Gastrocnemius medialis (tissue), 4 donors: ENCODE results near the gene VPS26B. TPM values are rescaled to one million over a fixed set of nuclear protein-coding genes. Genes with fewer than 3 reads are reported as not detected.

Source experiments
- ATAC-seq, 2 donors: fragments of 150-250 bp; one replicate each; pipeline ENCODE4 v1.9.1; 2016
- DNase-seq, 2 donors: peaks; one replicate each; pipeline ENCODE4 v3.0.0-alpha.2; 2019
- H3K27ac ChIP-seq, 4 donors: fragments of 200-600 bp; sonication (generic); 1 replicate in 1 of 4; 2 replicates in 3 of 4; pipeline ENCODE4 v1.5.1; 2016 to 2018; ENCODE audit warnings: mild to moderate bottlenecking in 2 of 4, moderate library complexity in 1 of 4
- H3K27me3 ChIP-seq, 3 donors: fragments of 200-600 bp; sonication (generic) in 2 of 3; 1 replicate in 1 of 3; 2 replicates in 2 of 3; pipeline versions ENCODE4 v1.5.1 to v1.6.0; 2016 to 2019; ENCODE audit warnings: mild to moderate bottlenecking in 1 of 3, moderate library complexity in 1 of 3
- H3K36me3 ChIP-seq, 2 donors: fragments of 200-600 bp; sonication (generic) in 1 of 2; one replicate each; pipeline ENCODE4 v1.5.1; 2017 to 2018
- H3K4me1 ChIP-seq, 2 donors: fragments of 200-600 bp; sonication (generic) in 1 of 2; one replicate each; pipeline ENCODE4 v1.5.1; 2016 to 2017; ENCODE audit warnings: mild to moderate bottlenecking in 2 of 2
- H3K4me3 ChIP-seq, 4 donors: fragments of 200-600 bp; sonication (generic) in 3 of 4; 1 replicate in 1 of 4; 2 replicates in 3 of 4; pipeline ENCODE4 v1.5.1; 2016 to 2019; ENCODE audit warnings: mild to moderate bottlenecking in 2 of 4
- H3K9me3 ChIP-seq, 3 donors: fragments of 200-600 bp; sonication (generic) in 2 of 3; 1 replicate in 1 of 3; 2 replicates in 2 of 3; pipeline ENCODE4 v1.5.1; 2016 to 2019
- POLR2A ChIP-seq, 2 donors: fragments of 450-650 bp; IDR thresholded peaks; one replicate each; pipeline ENCODE4 v1.6.1; 2017; ENCODE audit warnings: antibody characterized with exemption in 2 of 2, mild to moderate bottlenecking in 2 of 2, moderate library complexity in 2 of 2
- in situ Hi-C, 4 donors: fragments of 200-750 bp; cut with MboI; loops; one replicate each; pipeline versions ENCODE4 v1.15.0 to v1.8.0; 2017; ENCODE audit warnings: low sequenced_read_pairs in 4 of 4
- intact Hi-C: fragments of 100-400 bp; cut with DNase I; formaldehyde crosslinking; loops from one replicate; pipeline ENCODE4 v1.15.1; 2023; ENCODE audit warnings: low total_unique reads
- total RNA-seq, 4 donors: library from RNA; depleted of rRNA; stranded (reverse); fragments of >200 nt; gene quantifications; one replicate each; pipeline versions ENCODE4 v1.1.0 to v1.2.3, GENCODE V29; 2016
- TF ChIP-seq, protein P1 (sequence below), 5 experiments: fragments of 450-650 bp in 3 of 5; fragments of 200-600 bp in 2 of 5; sonication (generic) in 2 of 5; IDR thresholded peaks in 4 of 5; conservative IDR thresholded peaks in 1 of 5; 1 replicate in 4 of 5; 2 replicates in 1 of 5; pipeline ENCODE4 v1.5.1; 2016 to 2019; ENCODE audit warnings: antibody characterized with exemption in 5 of 5, mild to moderate bottlenecking in 3 of 5, moderate library complexity in 3 of 5

Gene VPS26B
- total RNA-seq, 4 donors from 2014 or later: 15.4 to 32.9 (median 22.2) TPM

DNA sequence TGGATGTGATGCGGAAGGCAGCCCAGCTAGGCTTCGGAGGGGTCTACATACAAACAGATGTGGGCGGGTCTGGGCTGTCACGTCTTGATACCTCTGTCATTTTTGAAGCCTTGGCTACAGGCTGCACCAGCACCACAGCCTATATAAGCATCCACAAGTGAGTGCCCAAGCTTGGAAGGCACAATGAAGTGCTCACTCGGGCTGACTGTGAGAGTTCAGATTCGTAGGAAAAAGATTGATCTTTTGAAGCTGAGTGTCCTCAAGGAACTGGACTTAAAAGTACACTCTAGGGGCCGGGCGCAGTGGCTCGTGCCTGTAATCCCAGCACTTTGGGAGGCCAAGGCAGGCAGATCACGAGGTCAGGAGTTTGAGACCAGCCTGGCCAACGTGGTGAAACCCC lies 32.6 kb downstream of the VPS26B start:
- no peaks in the 10 kb centered on the region for H3K27me3 ChIP-seq
- in situ Hi-C loops (no loop called here), intact Hi-C loops (no loop called here)
- H3K27ac ChIP-seq: no peak overlapping the region
- TF ChIP-seq POLR2A (IDR thresholded peaks at IDR 0.05): no peak
- TF ChIP-seq, protein P1, sequence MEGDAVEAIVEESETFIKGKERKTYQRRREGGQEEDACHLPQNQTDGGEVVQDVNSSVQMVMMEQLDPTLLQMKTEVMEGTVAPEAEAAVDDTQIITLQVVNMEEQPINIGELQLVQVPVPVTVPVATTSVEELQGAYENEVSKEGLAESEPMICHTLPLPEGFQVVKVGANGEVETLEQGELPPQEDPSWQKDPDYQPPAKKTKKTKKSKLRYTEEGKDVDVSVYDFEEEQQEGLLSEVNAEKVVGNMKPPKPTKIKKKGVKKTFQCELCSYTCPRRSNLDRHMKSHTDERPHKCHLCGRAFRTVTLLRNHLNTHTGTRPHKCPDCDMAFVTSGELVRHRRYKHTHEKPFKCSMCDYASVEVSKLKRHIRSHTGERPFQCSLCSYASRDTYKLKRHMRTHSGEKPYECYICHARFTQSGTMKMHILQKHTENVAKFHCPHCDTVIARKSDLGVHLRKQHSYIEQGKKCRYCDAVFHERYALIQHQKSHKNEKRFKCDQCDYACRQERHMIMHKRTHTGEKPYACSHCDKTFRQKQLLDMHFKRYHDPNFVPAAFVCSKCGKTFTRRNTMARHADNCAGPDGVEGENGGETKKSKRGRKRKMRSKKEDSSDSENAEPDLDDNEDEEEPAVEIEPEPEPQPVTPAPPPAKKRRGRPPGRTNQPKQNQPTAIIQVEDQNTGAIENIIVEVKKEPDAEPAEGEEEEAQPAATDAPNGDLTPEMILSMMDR (IDR thresholded peaks at IDR 0.05 in 4 of 5, conservative IDR thresholded peaks at IDR 0.05 in 1 of 5): no peak
- DNase-seq (no peak), ATAC-seq (no peak)
- no peak overlapping the region for H3K4me3 ChIP-seq
- H3K9me3 ChIP-seq: no peaks in the 10 kb centered on the region
- H3K4me1 ChIP-seq: peaks cover 22 to 25% of the 10 kb centered on the region in 2 donors
- H3K36me3 ChIP-seq: peaks cover 0 to 53% of the 10 kb centered on the region in 2 donors

DNA sequence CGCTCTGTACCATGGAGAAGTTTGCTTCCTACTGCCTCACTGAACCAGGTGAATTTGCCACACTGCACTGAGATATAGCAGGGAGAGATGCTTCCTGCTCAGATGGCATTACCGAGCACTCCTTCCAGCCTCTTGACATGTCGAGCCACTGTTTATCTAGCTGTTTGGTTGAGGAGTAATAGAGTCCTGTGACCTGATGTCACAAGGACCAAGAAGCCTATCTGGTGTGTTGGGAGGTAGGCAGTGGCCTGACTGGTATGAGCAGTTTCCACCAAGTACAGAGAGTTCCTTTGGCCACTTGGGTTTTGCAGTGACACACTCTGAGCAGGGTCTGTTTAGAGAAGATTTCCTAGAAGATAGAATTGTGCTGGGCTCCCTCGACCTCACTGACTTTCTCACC lies 34.1 kb downstream of the VPS26B start:
- Histone ChIP-seq H3K4me3 (no peak overlapping the region), H3K36me3 (peaks cover 0 to 67% of the 10 kb centered on the region in 2 donors), H3K27ac (no peak overlapping the region), H3K27me3 (no peaks in the 10 kb centered on the region), H3K9me3 (no peaks in the 10 kb centered on the region), H3K4me1 (peaks cover 15 to 19% of the 10 kb centered on the region in 2 donors)
- ATAC-seq (no peak), DNase-seq (no peak)
- in situ Hi-C loops: no loop called here
- intact Hi-C loops: no loop called here
- TF ChIP-seq, protein P1 (IDR thresholded peaks at IDR 0.05 in 4 of 5, conservative IDR thresholded peaks at IDR 0.05 in 1 of 5): no peak
- TF ChIP-seq POLR2A (IDR thresholded peaks at IDR 0.05): no peak

DNA sequence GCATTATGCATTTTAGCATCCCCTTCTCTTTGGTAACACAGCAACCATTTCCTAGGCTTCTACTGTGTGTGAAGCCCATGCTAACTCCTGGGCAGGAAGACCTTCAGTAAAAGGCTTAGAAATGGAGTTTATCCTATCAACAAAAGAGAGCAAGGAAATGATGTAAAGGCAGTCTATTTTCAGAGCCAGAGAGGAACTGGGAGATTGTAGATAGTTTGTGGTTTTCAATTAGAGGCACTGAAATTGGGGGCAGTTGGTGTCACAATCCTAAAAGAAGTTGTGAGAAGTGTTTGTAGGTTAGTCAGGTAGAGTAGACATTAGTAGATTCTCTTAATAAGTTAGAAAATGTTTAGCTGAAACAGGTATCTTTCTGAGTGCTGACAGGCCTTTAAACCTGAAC lies 36.0 kb downstream of the VPS26B start:
- intact Hi-C loops: no loop called here
- in situ Hi-C loops: no loop called here
- H3K27me3 ChIP-seq: no peaks in the 10 kb centered on the region
- no peak overlapping the region for H3K4me3 ChIP-seq
- DNase-seq (no peak), ATAC-seq (no peak)
- H3K9me3 ChIP-seq: no peaks in the 10 kb centered on the region
- no peak overlapping the region for H3K27ac ChIP-seq
- peaks cover 0 to 83% of the 10 kb centered on the region in 2 donors for H3K36me3 ChIP-seq
- TF ChIP-seq, protein P1 (IDR thresholded peaks at IDR 0.05 in 4 of 5, conservative IDR thresholded peaks at IDR 0.05 in 1 of 5): no peak
- TF ChIP-seq POLR2A (IDR thresholded peaks at IDR 0.05): no peak
- peaks cover 2 to 4% of the 10 kb centered on the region in 2 donors for H3K4me1 ChIP-seq

DNA sequence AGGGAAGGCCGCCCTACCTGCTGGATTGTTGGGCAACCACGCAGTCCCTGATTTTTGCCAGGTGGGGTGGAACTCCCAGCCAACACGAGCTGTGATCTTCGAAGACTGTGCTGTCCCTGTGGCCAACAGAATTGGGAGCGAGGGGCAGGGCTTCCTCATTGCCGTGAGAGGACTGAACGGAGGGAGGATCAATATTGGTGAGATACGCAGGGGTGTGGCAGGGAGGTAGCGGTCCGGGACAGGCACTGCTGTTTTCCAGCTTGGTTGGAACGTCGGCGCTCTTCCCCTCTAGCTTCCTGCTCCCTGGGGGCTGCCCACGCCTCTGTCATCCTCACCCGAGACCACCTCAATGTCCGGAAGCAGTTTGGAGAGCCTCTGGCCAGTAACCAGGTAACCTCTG lies 36.5 kb downstream of the VPS26B start:
- intact Hi-C loops (no loop called here), in situ Hi-C loops (no loop called here)
- Histone ChIP-seq H3K27ac (no peak overlapping the region), H3K9me3 (no peaks in the 10 kb centered on the region), H3K4me3 (no peak overlapping the region), H3K27me3 (no peaks in the 10 kb centered on the region), H3K36me3 (peaks cover 0 to 83% of the 10 kb centered on the region in 2 donors), H3K4me1 (peaks cover 0 to 4% of the 10 kb centered on the region in 2 donors)
- no peak for ATAC-seq
- DNase-seq: no peak
- TF ChIP-seq, protein P1 (IDR thresholded peaks at IDR 0.05 in 4 of 5, conservative IDR thresholded peaks at IDR 0.05 in 1 of 5): no peak
- no peak for TF ChIP-seq POLR2A (IDR thresholded peaks at IDR 0.05)
